Common myeloid progenitor, CD34-positive (primary cell): ENCODE results near the gene OGFOD1.
"Not testable (repeated sequence)": the region's sequence is repeated elsewhere in the genome, so short reads cannot be mapped to it uniquely, and the experiment has no call there.

Experiments
- CTCF ChIA-PET: fragments of 350-600 bp; sonication (Branson Sonifier 250); formaldehyde crosslinking; loops from one replicate; lab custom pipeline; 2021; ENCODE audit warnings: antibody characterized with exemption; lab: Charles Lee
- POLR2A ChIA-PET: fragments of 350-600 bp; sonication (Branson Sonifier 250); formaldehyde crosslinking; loops from one replicate; lab custom pipeline; 2021; ENCODE audit warnings: antibody characterized with exemption; lab: Charles Lee
- DNase-seq, 3 donors: peaks; one replicate each; pipeline versions ENCODE4 v3.0.0 to v3.0.0-alpha.2; 2013
- H3K27ac ChIP-seq, 2 experiments: 1 replicate in 1 of 2; 2 replicates in 1 of 2; pipeline ENCODE4 v1.7.0; 2013; ENCODE audit warnings: inconsistent platforms in 2 of 2, low read length in 2 of 2, mild to moderate bottlenecking in 2 of 2, low read depth in 1 of 2, moderate library complexity in 1 of 2; ENCODE audit not compliant: severe bottlenecking in 2 of 2, insufficient read depth in 1 of 2, poor library complexity in 1 of 2
- H3K27me3 ChIP-seq, 5 experiments: replicated peaks in 2 of 5; 1 replicate in 3 of 5; 2 replicates in 2 of 5; pipeline versions ENCODE4 v1.6.1 to v1.7.0; 2013; ENCODE audit warnings: low read length in 4 of 5, mild to moderate bottlenecking in 2 of 5, moderate library complexity in 2 of 5, inconsistent platforms in 1 of 5; ENCODE audit not compliant: insufficient read depth in 5 of 5, control insufficient read depth in 4 of 5
- H3K36me3 ChIP-seq, 4 experiments: 1 replicate in 2 of 4; 2 replicates in 2 of 4; pipeline versions ENCODE4 v1.6.1 to v1.7.0; 2013; ENCODE audit warnings: low read length in 3 of 4, control low read depth in 1 of 4, mild to moderate bottlenecking in 1 of 4; ENCODE audit not compliant: control insufficient read depth in 4 of 4, insufficient read depth in 4 of 4
- H3K4me1 ChIP-seq, 4 experiments: 1 replicate in 3 of 4; 2 replicates in 1 of 4; pipeline versions ENCODE4 v1.6.1 to v1.7.1; 2013; ENCODE audit warnings: low read length in 3 of 4, mild to moderate bottlenecking in 3 of 4, control low read depth in 1 of 4, inconsistent platforms in 1 of 4, moderate library complexity in 1 of 4; ENCODE audit not compliant: control insufficient read depth in 4 of 4, insufficient read depth in 4 of 4; ENCODE audit errors: control extremely low read depth in 1 of 4
- H3K4me3 ChIP-seq, 7 experiments: 1 replicate in 4 of 7; 2 replicates in 3 of 7; pipeline versions ENCODE4 v1.5.1 to v1.7.0; 2013; ENCODE audit warnings: mild to moderate bottlenecking in 7 of 7, low read length in 6 of 7, moderate library complexity in 6 of 7, inconsistent platforms in 2 of 7, low read depth in 2 of 7, control low read depth in 1 of 7; ENCODE audit not compliant: insufficient read depth in 4 of 7, control insufficient read depth in 1 of 7; ENCODE audit errors: extremely low read depth in 1 of 7
- H3K9me3 ChIP-seq, 5 experiments: 1 replicate in 4 of 5; 2 replicates in 1 of 5; pipeline versions ENCODE4 v1.6.1 to v1.7.1; 2013; ENCODE audit warnings: low read length in 4 of 5, mild to moderate bottlenecking in 2 of 5, inconsistent platforms in 1 of 5, low read depth in 1 of 5, moderate library complexity in 1 of 5; ENCODE audit not compliant: control insufficient read depth in 4 of 5, insufficient read depth in 2 of 5; ENCODE audit errors: control extremely low read depth in 1 of 5
- WGBS: methylation state at CpG from one replicate; pipeline ENCODE4 v1.1.5; 2013; ENCODE audit not compliant: insufficient coverage; 5-methylcytosine and 5-hydroxymethylcytosine counted together

OGFOD1 gene

GRCh38 chr16:56488035-56488434, 36.7 kb downstream of the OGFOD1 start:
- ChIA-PET POLR2A (no interaction called here), CTCF (interaction anchor here (0.9 to 1.9 kb wide), 2 partner anchors 9 kb away, joined by 3 to 7 read pairs; no protein-coding TSS in a partner anchor)
- Histone ChIP-seq H3K9me3 (no peaks in the 10 kb centered on the region), H3K4me1 (no peaks in the 10 kb centered on the region), H3K36me3 (peaks cover 10 to 24% (median 13%) of the 10 kb centered on the region in 4 experiments), H3K4me3 (no peak overlapping the region), H3K27me3 (no peaks in the 10 kb centered on the region), H3K27ac (no peak overlapping the region)
- 100% methylated on average over 4 of the region's 5 CpGs for WGBS
- DNase-seq, result no peak

GRCh38 chr16:56488868-56489267, 37.5 kb downstream of the OGFOD1 start:
- DNase-seq, H3K27me3 ChIP-seq, POLR2A ChIA-PET, H3K27ac ChIP-seq, H3K4me1 ChIP-seq, H3K4me3 ChIP-seq, H3K9me3 ChIP-seq: not testable (repeated sequence)
- WGBS, result no CpG with 5 or more reads among the region's 1 CpG
- H3K36me3 ChIP-seq, result peaks cover 7 to 21% (median 11%) of the 10 kb centered on the region in 4 experiments
- CTCF ChIA-PET, result interaction anchor here (0.9 to 1.9 kb wide), 2 partner anchors 8 to 10 kb away, joined by 3 to 7 read pairs; no protein-coding TSS in a partner anchor

GRCh38 chr16:56491657-56492261, 40.4 kb downstream of the OGFOD1 start:
- no peak overlapping the region for H3K4me3 ChIP-seq
- H3K27ac ChIP-seq, result no peak overlapping the region
- DNase-seq, result no peak
- ChIA-PET POLR2A (no interaction called here), CTCF (interaction anchor here (0.6 kb wide), 1 partner anchor 18 kb away, joined by 3 read pairs; no protein-coding TSS in a partner anchor)
- no CpG with 5 or more reads among the region's 4 CpGs for WGBS
- H3K9me3 ChIP-seq, result no peaks in the 10 kb centered on the region
- no peaks in the 10 kb centered on the region for H3K27me3 ChIP-seq
- H3K4me1 ChIP-seq, result no peaks in the 10 kb centered on the region
- peaks cover 7 to 16% (median 9%) of the 10 kb centered on the region in 4 experiments for H3K36me3 ChIP-seq

- no peak overlapping the region for H3K4me3 ChIP-seq
- H3K27me3 ChIP-seq, result no peaks in the 10 kb centered on the region
- CTCF ChIA-PET, result no interaction called here
- no peak overlapping the region for H3K27ac ChIP-seq
- POLR2A ChIA-PET, result no interaction called here
- H3K4me1 ChIP-seq, result no peaks in the 10 kb centered on the region
- peaks cover 11 to 25% (median 17%) of the 10 kb centered on the region in 4 experiments for H3K36me3 ChIP-seq
- WGBS, result 83% methylated on average over 1 of the region's 2 CpGs
- no peak for DNase-seq
- no peaks in the 10 kb centered on the region for H3K9me3 ChIP-seq
These were observed 41.8 kb downstream of the OGFOD1 start for GRCh38 chr16:56493126-56493525.

- ChIA-PET POLR2A (no interaction called here), CTCF (no interaction called here)
- no peaks in the 10 kb centered on the region for H3K27me3 ChIP-seq
- no peaks in the 10 kb centered on the region for H3K9me3 ChIP-seq
- DNase-seq, result no peak
- no peaks in the 10 kb centered on the region for H3K4me1 ChIP-seq
- no CpG with 5 or more reads among the region's 1 CpG for whole genome bisulfite sequencing
- H3K27ac ChIP-seq, result no peak overlapping the region
- no peak overlapping the region for H3K4me3 ChIP-seq
- peaks cover 17 to 32% (median 21%) of the 10 kb centered on the region in 4 experiments for H3K36me3 ChIP-seq
These were observed 42.5 kb downstream of the OGFOD1 start for GRCh38 chr16:56493815-56494214.

GRCh38 chr16:56505181-56505580, 53.8 kb downstream of the OGFOD1 start:
- no peak overlapping the region for H3K27ac ChIP-seq
- H3K27me3 ChIP-seq, result no peaks in the 10 kb centered on the region
- peaks cover 7 to 75% (median 36%) of the 10 kb centered on the region in 4 experiments for H3K36me3 ChIP-seq
- ChIA-PET CTCF (no interaction called here), POLR2A (no interaction called here)
- WGBS, result no CpG with 5 or more reads among the region's 3 CpGs
- DNase-seq, result no peak
- H3K9me3 ChIP-seq, result no peaks in the 10 kb centered on the region
- no peak overlapping the region for H3K4me3 ChIP-seq
- H3K4me1 ChIP-seq, result no peaks in the 10 kb centered on the region

DNA sequence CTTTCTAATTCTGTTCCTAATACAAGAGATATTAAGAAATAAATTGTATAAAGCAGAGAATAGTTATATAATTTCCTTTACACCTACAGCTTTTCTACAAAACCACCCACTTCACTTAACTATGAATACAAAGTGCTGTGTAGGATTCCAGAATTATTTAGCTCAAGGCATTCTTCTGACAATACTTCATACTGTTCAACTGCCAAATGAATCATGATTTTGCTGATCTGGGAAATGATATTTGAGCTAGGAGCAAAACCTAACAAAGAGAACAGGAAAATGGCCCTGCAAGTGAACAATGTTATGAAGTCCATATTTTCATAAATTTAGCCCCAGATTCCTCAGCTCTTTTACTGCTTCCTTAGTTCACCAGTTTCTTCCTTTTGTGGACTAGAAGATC, 55.6 kb downstream of the OGFOD1 start:
- no peak for DNase-seq
- H3K4me3 ChIP-seq, result no peak overlapping the region
- H3K36me3 ChIP-seq, result peaks cover 7 to 69% (median 34%) of the 10 kb centered on the region in 4 experiments
- H3K27me3 ChIP-seq, result no peaks in the 10 kb centered on the region
- H3K27ac ChIP-seq, result no peak overlapping the region
- H3K4me1 ChIP-seq, result no peaks in the 10 kb centered on the region
- CTCF ChIA-PET, result no interaction called here
- POLR2A ChIA-PET, result no interaction called here
- H3K9me3 ChIP-seq, result no peaks in the 10 kb centered on the region
